SU-DHL-6 (cell line): Measurements from ENCODE around the gene U2AF2.
A peak's percentile ranks its signal among the peaks of the same experiment; 100 is the strongest.

Experiments used
- H2AFZ ChIP-seq: fragments of 200-600 bp; sonication (generic); 2 replicates; pipeline ENCODE4 v1.6.1; 2014; ENCODE audit warnings: low read depth, mild to moderate bottlenecking, moderate library complexity, mixed read lengths, antibody characterized with exemption, low read length; ENCODE audit not compliant: severe bottlenecking
- H3F3A ChIP-seq: fragments of 200-600 bp; shearing (Covaris generic); 2 replicates; pipeline ENCODE4 v1.6.0; 2016; ENCODE audit warnings: antibody characterized with exemption, mild to moderate bottlenecking; ENCODE audit not compliant: insufficient read depth
- H3K27ac ChIP-seq: fragments of 200-600 bp; sonication (generic); 2 replicates; pipeline ENCODE4 v1.5.1; 2016; ENCODE audit warnings: low read depth, mild to moderate bottlenecking, low read length, moderate library complexity, mixed read lengths
- H3K27me3 ChIP-seq: fragments of 200-600 bp; sonication (generic), shearing (Covaris generic); 2 replicates; pipeline ENCODE4 v1.6.0; 2014; ENCODE audit warnings: mild to moderate bottlenecking, low read length
- H3K36me3 ChIP-seq: fragments of 200-600 bp; sonication (generic); 2 replicates; pipeline ENCODE4 v1.6.1; 2014; ENCODE audit warnings: mild to moderate bottlenecking, low read length, mixed read lengths
- H3K4me2 ChIP-seq: fragments of 300-600, 200-600 bp; shearing (Covaris generic), sonication (generic); 2 replicates; pipeline ENCODE4 v1.6.0; 2014; ENCODE audit warnings: low read length, low read depth, mild to moderate bottlenecking; ENCODE audit not compliant: poor library complexity, severe bottlenecking
- H3K4me3 ChIP-seq: fragments of 200-600 bp; sonication (generic); 2 replicates; pipeline ENCODE4 v1.5.1; 2014; ENCODE audit warnings: antibody characterized with exemption, low read length, mild to moderate bottlenecking, mixed read lengths; ENCODE audit not compliant: insufficient read depth, poor library complexity, severe bottlenecking
- H3K79me2 ChIP-seq: fragments of 200-600 bp; sonication (generic); 2 replicates; pipeline ENCODE4 v1.6.1; 2014; ENCODE audit warnings: mild to moderate bottlenecking, low read length, moderate library complexity; ENCODE audit not compliant: insufficient read depth
- H3K9ac ChIP-seq: fragments of 200-600 bp; sonication (generic); 2 replicates; pipeline ENCODE4 v1.7.0; 2014; ENCODE audit warnings: mild to moderate bottlenecking, low read length
- H3K9me2 ChIP-seq: fragments of 200-600 bp; sonication (generic); replicated peaks from 2 replicates; pipeline ENCODE4 v1.6.1; 2014; ENCODE audit warnings: low read length; ENCODE audit not compliant: insufficient read depth
- H3K9me3 ChIP-seq: fragments of 200-600 bp; sonication (generic); 2 replicates; pipeline ENCODE4 v1.6.1; 2014; ENCODE audit warnings: low read length, mixed read lengths; ENCODE audit not compliant: insufficient read depth
- H4K20me1 ChIP-seq: fragments of 200-600 bp; sonication (generic); 2 replicates; pipeline ENCODE4 v1.6.1; 2014; ENCODE audit warnings: low read depth, mild to moderate bottlenecking, antibody characterized with exemption, low read length, moderate library complexity, mixed read lengths
- EZH2phosphoT487 ChIP-seq: fragments of 200-600 bp; sonication (generic), shearing (Covaris generic); conservative IDR thresholded peaks from 2 replicates; pipeline ENCODE4 v1.6.1; 2018; ENCODE audit warnings: mild to moderate bottlenecking, antibody characterized with exemption, low read length, moderate library complexity, mixed read lengths
- TF ChIP-seq, protein P1 (sequence below): fragments of 200-600 bp; sonication (generic); IDR thresholded peaks from one replicate; pipeline ENCODE4 v1.5.1; 2017; ENCODE audit warnings: antibody characterized with exemption, mild to moderate bottlenecking, low read length, moderate library complexity; ENCODE audit not compliant: insufficient read depth, poor library complexity, severe bottlenecking

Gene U2AF2

DNA sequence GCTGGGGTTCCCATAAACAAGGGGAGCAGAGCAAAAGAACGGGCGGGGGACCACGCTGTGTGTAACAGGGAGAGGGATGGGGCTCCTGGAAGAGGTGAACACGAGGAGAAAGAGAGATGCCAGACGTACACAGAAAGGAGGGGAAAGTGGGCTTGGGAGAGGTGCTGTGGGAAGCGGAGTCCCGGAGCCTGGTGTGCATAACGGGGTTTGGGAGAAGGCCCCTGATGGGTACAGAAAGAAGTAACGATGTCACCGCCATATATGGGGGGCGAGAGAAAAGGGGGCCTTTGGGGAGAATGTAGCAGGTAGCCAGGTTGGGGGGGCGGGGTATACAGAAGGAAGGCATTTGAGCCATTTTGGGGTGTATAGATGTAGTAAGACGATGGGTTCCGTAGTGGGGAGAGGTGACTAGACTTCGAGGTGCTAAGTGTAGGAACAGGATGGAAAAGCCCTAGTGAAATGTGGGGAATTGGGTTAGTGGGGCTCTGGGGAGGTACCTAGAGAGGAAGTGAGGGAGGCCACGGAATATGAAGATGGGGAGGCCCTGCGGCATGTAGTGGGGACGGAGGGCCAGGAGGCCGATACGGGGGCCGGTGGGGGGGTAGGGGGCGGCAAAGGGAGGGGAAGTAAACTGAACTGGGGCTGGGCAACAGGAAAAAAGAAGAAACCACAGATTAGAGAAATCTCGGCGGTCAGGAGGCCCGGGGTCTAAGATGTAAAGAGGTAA lies 13.2 kb upstream of the U2AF2 start:
- H3K79me2 ChIP-seq = peaks cover 32% of the 10 kb centered on the region
- H3K36me3 ChIP-seq = no peaks in the 10 kb centered on the region; the same call in 1 of the 2 replicates
- no peaks in the 10 kb centered on the region for H4K20me1 ChIP-seq
- peak overlapping the region; percentile 90 for H3K27ac ChIP-seq
- H2AFZ ChIP-seq = peak overlapping the region; percentile 8
- H3K9ac ChIP-seq = peak overlapping the region; percentile 98
- H3K9me3 ChIP-seq = no peaks in the 10 kb centered on the region
- peak overlapping the region; percentile 71 for H3K4me2 ChIP-seq
- H3F3A ChIP-seq = peaks cover 44% of the 10 kb centered on the region
- H3K27me3 ChIP-seq = no peaks in the 10 kb centered on the region
- TF ChIP-seq EZH2phosphoT487 = no peak
- TF ChIP-seq, protein P1, sequence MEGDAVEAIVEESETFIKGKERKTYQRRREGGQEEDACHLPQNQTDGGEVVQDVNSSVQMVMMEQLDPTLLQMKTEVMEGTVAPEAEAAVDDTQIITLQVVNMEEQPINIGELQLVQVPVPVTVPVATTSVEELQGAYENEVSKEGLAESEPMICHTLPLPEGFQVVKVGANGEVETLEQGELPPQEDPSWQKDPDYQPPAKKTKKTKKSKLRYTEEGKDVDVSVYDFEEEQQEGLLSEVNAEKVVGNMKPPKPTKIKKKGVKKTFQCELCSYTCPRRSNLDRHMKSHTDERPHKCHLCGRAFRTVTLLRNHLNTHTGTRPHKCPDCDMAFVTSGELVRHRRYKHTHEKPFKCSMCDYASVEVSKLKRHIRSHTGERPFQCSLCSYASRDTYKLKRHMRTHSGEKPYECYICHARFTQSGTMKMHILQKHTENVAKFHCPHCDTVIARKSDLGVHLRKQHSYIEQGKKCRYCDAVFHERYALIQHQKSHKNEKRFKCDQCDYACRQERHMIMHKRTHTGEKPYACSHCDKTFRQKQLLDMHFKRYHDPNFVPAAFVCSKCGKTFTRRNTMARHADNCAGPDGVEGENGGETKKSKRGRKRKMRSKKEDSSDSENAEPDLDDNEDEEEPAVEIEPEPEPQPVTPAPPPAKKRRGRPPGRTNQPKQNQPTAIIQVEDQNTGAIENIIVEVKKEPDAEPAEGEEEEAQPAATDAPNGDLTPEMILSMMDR = no peak
- no peaks in the 10 kb centered on the region for H3K9me2 ChIP-seq
- peak overlapping the region; percentile 99 for H3K4me3 ChIP-seq

DNA sequence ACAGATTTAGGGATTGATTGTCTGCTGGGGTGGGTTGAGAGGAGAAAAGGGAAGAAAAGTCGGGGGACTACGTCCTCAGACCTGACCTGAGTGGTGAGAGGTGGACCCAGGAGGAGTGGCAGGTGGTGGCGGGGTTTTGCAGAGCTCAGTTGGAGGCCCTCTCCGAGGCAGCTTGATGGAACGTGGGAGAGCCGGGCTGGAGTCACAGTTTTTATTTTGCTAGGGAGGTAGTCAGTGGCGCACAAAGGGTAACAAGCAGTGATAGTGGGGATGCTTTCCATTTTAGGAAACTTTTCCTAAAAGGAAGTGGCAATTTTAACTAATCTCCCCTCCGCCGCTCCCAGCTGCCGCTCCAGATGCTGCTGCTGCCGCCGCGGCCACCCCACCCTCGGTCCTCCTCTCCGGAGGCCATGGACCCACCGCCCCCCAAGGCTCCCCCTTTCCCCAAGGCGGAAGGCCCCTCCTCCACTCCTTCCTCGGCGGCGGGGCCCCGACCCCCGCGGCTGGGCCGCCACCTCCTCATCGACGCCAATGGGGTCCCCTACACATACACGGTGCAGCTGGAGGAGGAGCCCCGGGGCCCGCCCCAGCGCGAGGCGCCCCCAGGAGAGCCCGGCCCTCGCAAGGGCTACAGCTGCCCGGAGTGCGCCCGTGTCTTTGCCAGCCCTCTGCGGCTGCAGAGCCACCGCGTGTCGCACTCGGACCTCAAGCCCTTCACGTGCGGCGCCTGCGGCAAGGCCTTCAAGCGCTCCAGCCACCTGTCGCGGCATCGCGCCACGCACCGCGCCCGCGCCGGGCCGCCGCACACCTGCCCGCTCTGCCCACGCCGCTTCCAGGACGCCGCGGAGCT lies 12.5 kb upstream of the U2AF2 start:
- Histone ChIP-seq H3K79me2 (peaks cover 29% of the 10 kb centered on the region), H3K36me3 (no peaks in the 10 kb centered on the region; the same call in 1 of the 2 replicates), H3F3A (peaks cover 52% of the 10 kb centered on the region), H3K9ac (peak overlapping the region; percentile 98), H3K27ac (peak overlapping the region; percentile 90), H3K4me3 (peak overlapping the region; percentile 99), H3K4me2 (peak overlapping the region; percentile 71), H3K9me3 (no peaks in the 10 kb centered on the region), H3K9me2 (no peaks in the 10 kb centered on the region), H2AFZ (no peak overlapping the region), H4K20me1 (no peaks in the 10 kb centered on the region), H3K27me3 (no peaks in the 10 kb centered on the region)
- TF ChIP-seq EZH2phosphoT487 = no peak
- TF ChIP-seq, protein P1 = no peak

DNA sequence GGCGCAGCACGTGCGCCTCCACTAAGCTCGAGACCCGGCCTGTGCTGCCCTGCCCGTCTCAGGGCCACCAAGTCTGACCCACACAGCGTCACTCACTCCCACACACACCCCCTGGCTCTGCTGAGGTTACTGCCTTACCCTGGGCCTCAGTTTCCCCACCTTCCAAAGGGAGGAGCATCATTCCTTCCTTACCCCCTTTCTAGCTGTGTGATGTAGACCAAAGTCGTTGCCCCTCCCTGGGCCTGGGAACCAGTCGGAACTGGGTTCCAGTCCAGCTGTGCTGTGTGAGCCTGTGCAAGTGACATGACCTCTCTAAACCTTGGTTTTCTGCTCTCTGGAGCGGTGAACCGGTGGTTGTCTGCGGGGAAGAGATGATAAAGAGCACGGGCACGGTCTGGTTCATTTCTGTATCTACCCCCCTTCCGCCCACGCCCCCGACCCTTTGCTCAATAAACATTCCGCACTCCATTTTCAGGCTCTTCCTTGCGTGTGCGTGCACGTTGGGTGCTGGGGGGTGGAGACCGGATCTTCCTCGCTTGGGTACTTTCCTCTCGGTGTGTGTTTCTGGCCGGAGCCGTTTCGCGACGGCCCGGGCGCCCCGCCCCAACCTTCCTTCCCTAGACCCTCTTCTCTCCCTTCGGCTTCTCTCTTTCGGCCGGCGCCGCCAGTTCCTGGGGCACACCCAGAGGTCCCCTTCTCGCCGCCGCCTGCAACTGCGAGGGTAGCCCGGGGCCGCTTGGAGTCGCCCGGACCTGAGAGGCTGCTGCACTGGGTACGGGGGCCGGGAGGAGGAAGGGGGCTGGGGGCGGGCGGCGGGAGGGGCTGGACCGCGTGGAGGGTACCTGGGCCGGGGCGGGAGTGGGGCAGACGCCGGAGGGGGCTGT lies 11.6 kb upstream of the U2AF2 start, which contains the start of gene ZNF581:
TSS of gene ZNF581 (plus strand) at position 647 of the 884 bp plus-strand sequence. CDS start 923 bp downstream, outside the sequence.
- Histone ChIP-seq H3K79me2 (peaks cover 24% of the 10 kb centered on the region), H3F3A (peaks cover 57% of the 10 kb centered on the region), H3K36me3 (no peaks in the 10 kb centered on the region; the same call in 1 of the 2 replicates)

More for the DNA sequence above, 11.6 kb upstream of the U2AF2 start, which contains the start of gene ZNF581:
- H3K27me3 ChIP-seq = no peaks in the 10 kb centered on the region
- peak within 1 kb of the TSS; percentile 71 for H3K4me2 ChIP-seq
- H2AFZ ChIP-seq = no peak within 1 kb of the TSS
- H3K9me3 ChIP-seq = no peaks in the 10 kb centered on the region
- H3K9ac ChIP-seq = peak within 1 kb of the TSS; percentile 98
- H3K27ac ChIP-seq = peak within 1 kb of the TSS; percentile 90
- no peaks in the 10 kb centered on the region for H3K9me2 ChIP-seq
- peak within 1 kb of the TSS; percentile 99 for H3K4me3 ChIP-seq
- no peaks in the 10 kb centered on the region for H4K20me1 ChIP-seq
- TF ChIP-seq EZH2phosphoT487 = no peak
- TF ChIP-seq, protein P1 = no peak
